Right lobe of liver (tissue), 6 donors: ENCODE data around the gene KCNG1. TPM values are rescaled to one million over a fixed set of nuclear protein-coding genes. Genes with fewer than 3 reads are reported as not detected.

ENCODE experiments used
- ATAC-seq, 4 donors: fragments of 200-7000 bp; cut with Tn5 transposase; one replicate each; pipeline ENCODE4 v1.9.1; 2020; ENCODE audit warnings: mild to moderate bottlenecking in 4 of 4, moderate library complexity in 4 of 4
- DNase-seq, 3 donors: peaks; one replicate each; pipeline ENCODE4 v3.0.0-alpha.2; 2020
- H3K27ac ChIP-seq, 3 donors: fragments of 200-600 bp; one replicate each; pipeline ENCODE4 v1.8.0; 2022
- H3K27me3 ChIP-seq, 2 donors: fragments of 200-600 bp; one replicate each; pipeline ENCODE4 v1.8.0; 2022
- H3K36me3 ChIP-seq, 4 donors: fragments of 200-600 bp; sonication (generic) in 1 of 4; one replicate each; pipeline versions ENCODE4 v1.5.1 to v1.8.0; 2017 to 2022; ENCODE audit warnings: control low read depth in 1 of 4
- H3K4me1 ChIP-seq, 4 donors: fragments of 200-600 bp; sonication (generic) in 1 of 4; one replicate each; pipeline versions ENCODE4 v1.5.1 to v1.8.0; 2017 to 2022; ENCODE audit warnings: control low read depth in 1 of 4
- H3K4me3 ChIP-seq, 3 donors: fragments of 200-600 bp; one replicate each; pipeline ENCODE4 v1.8.0; 2022
- H3K9me3 ChIP-seq, 4 donors: fragments of 200-600 bp; sonication (generic) in 1 of 4; one replicate each; pipeline versions ENCODE4 v1.5.1 to v1.8.0; 2017 to 2022; ENCODE audit warnings: control low read depth in 1 of 4
- POLR2A ChIP-seq: fragments of 450-650 bp; IDR thresholded peaks from one replicate; pipeline ENCODE4 v1.6.1; 2017; ENCODE audit warnings: antibody characterized with exemption, mild to moderate bottlenecking
- WGBS: methylation state at CpG from one replicate; pipeline ENCODE4 v1.1.6; 2018; ENCODE audit warnings: low coverage, low lambda C conversion rate; ENCODE audit not compliant: insufficient coverage; ENCODE audit errors: missing lambda C conversion rate; 5-methylcytosine and 5-hydroxymethylcytosine counted together
- intact Hi-C, 2 donors: fragments of 100-400 bp; cut with DNase I; formaldehyde crosslinking; loops; one replicate each; pipeline versions ENCODE4 v1.11.2 to v1.14.1; 2022
- total RNA-seq, 6 experiments: library from RNA; depleted of rRNA in 2 of 6; stranded (reverse); fragments of >200 nt in 2 of 6; fragmentation: NEBNext Ultra II Directional in 3 of 6; extraction: Animal tissue kit (Norgen Biotek cat#: 25700) in 3 of 6; gene quantifications; one replicate each; pipeline versions ENCODE4 v1.1.0 to v1.2.4, GENCODE V29; 2016 to 2023
- TF ChIP-seq, protein P1 (sequence below), 4 donors: fragments of 200-600 bp in 3 of 4; fragments of 450-650 bp in 1 of 4; IDR thresholded peaks; one replicate each; pipeline versions ENCODE4 v1.5.1 to v1.8.0; 2016 to 2022; ENCODE audit warnings: antibody characterized with exemption in 4 of 4, mild to moderate bottlenecking in 2 of 4
- donor health status: DM: no; HTN: yes; CAD: no.
- donor health status: DM: no; HTN: no; CAD: no.
- donor health status: DM: no; HTN: no; CAD: no.
- donor health status: DM: no; HTN: yes; CAD: no.
- donor health status: DM: no; HTN: yes; CAD: no.

Gene KCNG1
- total RNA-seq, 6 experiments from 2014 or later = 0.18 to 0.51 (median 0.22) TPM; not detected in 1

- WGBS = 58% methylated on average over 2 of the region's 9 CpGs
- intact Hi-C loops = no loop called here
- no peak overlapping the region for H3K4me3 ChIP-seq
- TF ChIP-seq POLR2A = no peak
- TF ChIP-seq, protein P1, sequence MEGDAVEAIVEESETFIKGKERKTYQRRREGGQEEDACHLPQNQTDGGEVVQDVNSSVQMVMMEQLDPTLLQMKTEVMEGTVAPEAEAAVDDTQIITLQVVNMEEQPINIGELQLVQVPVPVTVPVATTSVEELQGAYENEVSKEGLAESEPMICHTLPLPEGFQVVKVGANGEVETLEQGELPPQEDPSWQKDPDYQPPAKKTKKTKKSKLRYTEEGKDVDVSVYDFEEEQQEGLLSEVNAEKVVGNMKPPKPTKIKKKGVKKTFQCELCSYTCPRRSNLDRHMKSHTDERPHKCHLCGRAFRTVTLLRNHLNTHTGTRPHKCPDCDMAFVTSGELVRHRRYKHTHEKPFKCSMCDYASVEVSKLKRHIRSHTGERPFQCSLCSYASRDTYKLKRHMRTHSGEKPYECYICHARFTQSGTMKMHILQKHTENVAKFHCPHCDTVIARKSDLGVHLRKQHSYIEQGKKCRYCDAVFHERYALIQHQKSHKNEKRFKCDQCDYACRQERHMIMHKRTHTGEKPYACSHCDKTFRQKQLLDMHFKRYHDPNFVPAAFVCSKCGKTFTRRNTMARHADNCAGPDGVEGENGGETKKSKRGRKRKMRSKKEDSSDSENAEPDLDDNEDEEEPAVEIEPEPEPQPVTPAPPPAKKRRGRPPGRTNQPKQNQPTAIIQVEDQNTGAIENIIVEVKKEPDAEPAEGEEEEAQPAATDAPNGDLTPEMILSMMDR (IDR thresholded peaks at IDR 0.05) = no peak
- no peak overlapping the region for H3K27ac ChIP-seq
- H3K9me3 ChIP-seq = no peaks in the 10 kb centered on the region
- H3K27me3 ChIP-seq = no peaks in the 10 kb centered on the region
- no peaks in the 10 kb centered on the region for H3K36me3 ChIP-seq
- DNase-seq (no peak), ATAC-seq (no peak)
- no peaks in the 10 kb centered on the region for H3K4me1 ChIP-seq
Observed at GRCh38 chr20:51004781-51005180, 18.1 kb downstream of the KCNG1 start.

GRCh38 chr20:51004305-51004727 is 18.6 kb downstream of the KCNG1 start:
- no peaks in the 10 kb centered on the region for H3K4me1 ChIP-seq
- H3K27ac ChIP-seq = no peak overlapping the region
- no peaks in the 10 kb centered on the region for H3K9me3 ChIP-seq
- intact Hi-C loops = no loop called here
- TF ChIP-seq, protein P1 (IDR thresholded peaks at IDR 0.05) = no peak
- no peak for TF ChIP-seq POLR2A
- no CpG with 5 or more reads among the region's 44 CpGs for WGBS
- ATAC-seq = peak in 1 of 4 donors; percentile 8
- no peaks in the 10 kb centered on the region for H3K27me3 ChIP-seq
- no peak overlapping the region for H3K4me3 ChIP-seq
- DNase-seq = no peak
- H3K36me3 ChIP-seq = no peaks in the 10 kb centered on the region

- no peak overlapping the region for H3K4me3 ChIP-seq
- 0% methylated on average over 1 of the region's 21 CpGs for WGBS
- intact Hi-C loops = no loop called here
- no peaks in the 10 kb centered on the region for H3K27me3 ChIP-seq
- H3K4me1 ChIP-seq = no peaks in the 10 kb centered on the region
- DNase-seq = no peak
- no peak for TF ChIP-seq POLR2A
- TF ChIP-seq, protein P1 (IDR thresholded peaks at IDR 0.05) = no peak
- no peaks in the 10 kb centered on the region for H3K36me3 ChIP-seq
- ATAC-seq = no peak
- no peak overlapping the region for H3K27ac ChIP-seq
- H3K9me3 ChIP-seq = no peaks in the 10 kb centered on the region
Observed at GRCh38 chr20:51003753-51004152, 19.2 kb downstream of the KCNG1 start.

DNA sequence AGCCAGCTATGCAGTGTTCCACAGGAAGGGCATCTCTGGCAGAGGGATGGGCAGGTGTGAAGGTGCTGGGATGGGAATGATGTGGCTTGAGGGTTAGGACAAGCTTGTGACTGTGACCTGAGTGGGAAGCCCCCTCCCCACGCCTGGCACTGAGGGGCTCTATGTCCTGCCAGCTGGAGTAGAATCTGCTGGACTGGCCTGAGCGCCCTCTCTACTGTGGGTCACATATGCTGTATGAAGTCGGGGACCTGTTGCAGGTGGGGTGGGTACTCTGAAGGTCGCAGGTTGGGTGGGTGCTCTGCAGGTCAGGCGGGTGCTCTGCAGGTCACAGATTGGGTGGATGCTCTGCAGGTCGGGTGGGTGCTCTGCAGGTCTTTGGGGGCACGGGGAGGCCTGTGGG is 20.3 kb downstream of the KCNG1 start:
- TF ChIP-seq POLR2A = no peak
- TF ChIP-seq, protein P1 (IDR thresholded peaks at IDR 0.05) = no peak
- H3K36me3 ChIP-seq = no peaks in the 10 kb centered on the region
- intact Hi-C loops = no loop called here

More for the DNA sequence above, 20.3 kb downstream of the KCNG1 start:
- Histone ChIP-seq H3K4me3 (no peak overlapping the region), H3K4me1 (no peaks in the 10 kb centered on the region), H3K27me3 (no peaks in the 10 kb centered on the region), H3K9me3 (no peaks in the 10 kb centered on the region), H3K27ac (no peak overlapping the region)
- 32% methylated on average over 3 of the region's 7 CpGs for WGBS
- ATAC-seq = no peak
- DNase-seq = no peak
